Measurements from ENCODE around the gene PPP1R27. TPM values are rescaled to one million over a fixed set of nuclear protein-coding genes. Genes with fewer than 3 reads are reported as not detected.

Gene PPP1R27
- total and polyA plus RNA-seq, 7 experiments from 2014 or later = 0.13 TPM; not detected in 6

GRCh38 chr17:81846743-81847689 is 12.2 kb upstream of the PPP1R27 start:
- Histone ChIP-seq H3K36me3 (ENCODE audit: control insufficient read depth in 2 of 3, insufficient read depth in 3 of 3, low read length in 3 of 3) (peaks cover 5 to 64% (median 13%) of the 10 kb centered on the region in 3 experiments), H3K27me3 (ENCODE audit: control insufficient read depth in 2 of 2, insufficient read depth in 2 of 2, low read length in 2 of 2) (no peaks in the 10 kb centered on the region), H3K4me3 (ENCODE audit: low read length) (no peak overlapping the region), H3K9me3 (ENCODE audit: control insufficient read depth in 2 of 3, low read length in 3 of 3) (no peaks in the 10 kb centered on the region), H3K27ac (ENCODE audit: low read depth, low read length) (no peak overlapping the region), H3K4me1 (ENCODE audit: control insufficient read depth in 2 of 2, insufficient read depth in 2 of 2, low read length in 2 of 2) (no peaks in the 10 kb centered on the region)
- ChIA-PET POLR2A (no interaction called here), CTCF (no interaction called here)
- H3K4me3 Mint-ChIP-seq = no peak overlapping the region
- DNase-seq (no peak), ATAC-seq (no peak)
- H3K27me3 Mint-ChIP-seq = no peaks in the 10 kb centered on the region
- peaks cover 0 to 6% (median 0%) of the 10 kb centered on the region in 7 donors for H3K4me1 Mint-ChIP-seq
- peaks cover 0 to 27% (median 4%) of the 10 kb centered on the region in 5 donors for H3K36me3 Mint-ChIP-seq
- no peaks in the 10 kb centered on the region for H3K9me3 Mint-ChIP-seq
- intact Hi-C loops (cut with micrococcal nuclease) = no loop called here
- no peak overlapping the region for H3K27ac Mint-ChIP-seq

DNA sequence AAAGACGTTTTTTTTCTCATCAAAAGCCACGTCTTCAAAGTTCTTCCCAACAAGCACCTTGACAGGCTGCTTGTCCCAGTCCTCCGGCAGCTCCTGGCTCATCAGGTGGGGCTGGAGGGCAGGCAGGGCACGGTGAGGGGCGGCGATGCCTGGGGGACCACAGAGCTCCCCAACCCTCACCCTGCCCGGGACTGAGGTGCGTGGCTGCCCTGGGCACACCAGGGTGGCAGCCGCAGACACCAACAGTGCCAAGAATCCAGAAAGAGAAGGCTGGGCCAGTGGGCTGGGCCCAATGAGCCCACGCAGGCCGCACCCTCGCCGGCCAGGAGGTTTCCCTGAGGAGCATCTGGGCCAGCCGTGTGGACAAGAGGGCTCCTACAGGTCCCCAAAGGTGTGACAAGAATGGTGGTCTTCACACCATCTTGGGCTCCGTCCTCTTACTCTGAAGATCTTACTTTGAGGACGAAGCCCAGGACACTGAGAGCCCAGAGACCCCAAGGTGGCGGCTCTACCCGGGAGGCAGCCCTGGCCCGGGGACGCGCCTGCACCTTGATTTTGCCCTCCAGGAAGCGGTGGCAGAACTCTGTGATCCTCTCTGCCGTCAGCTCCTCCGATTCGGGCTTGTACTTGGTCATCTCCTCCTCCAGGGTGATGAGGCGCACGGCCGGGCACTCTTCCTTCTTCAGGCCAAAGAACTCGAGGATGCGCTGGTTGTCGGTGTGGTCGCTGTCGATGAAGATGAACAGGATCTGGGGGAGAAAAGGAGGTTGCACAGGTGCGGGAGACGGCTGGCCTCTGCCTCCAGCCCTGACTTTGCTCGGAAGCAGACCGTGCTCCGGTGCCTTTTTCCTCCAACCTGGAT is 11.3 kb upstream of the PPP1R27 start:
- no peaks in the 10 kb centered on the region for H3K4me1 ChIP-seq (ENCODE audit: control insufficient read depth in 2 of 2, insufficient read depth in 2 of 2, low read length in 2 of 2)
- intact Hi-C loops (cut with micrococcal nuclease) = no loop called here
- H3K9me3 ChIP-seq (ENCODE audit: control insufficient read depth in 2 of 3, low read length in 3 of 3) = no peaks in the 10 kb centered on the region
- H3K27me3 ChIP-seq (ENCODE audit: control insufficient read depth in 2 of 2, insufficient read depth in 2 of 2, low read length in 2 of 2) = no peaks in the 10 kb centered on the region
- Mint-ChIP-seq H3K27me3 (no peaks in the 10 kb centered on the region), H3K4me3 (no peak overlapping the region), H3K9me3 (no peaks in the 10 kb centered on the region), H3K27ac (no peak overlapping the region), H3K36me3 (peaks cover 0 to 21% (median 0%) of the 10 kb centered on the region in 5 donors), H3K4me1 (no peaks in the 10 kb centered on the region)
- CTCF ChIA-PET = no interaction called here
- no peak overlapping the region for H3K4me3 ChIP-seq (ENCODE audit: low read length)
- no peak overlapping the region for H3K27ac ChIP-seq (ENCODE audit: low read depth, low read length)
- H3K36me3 ChIP-seq (ENCODE audit: control insufficient read depth in 2 of 3, insufficient read depth in 3 of 3, low read length in 3 of 3) = peaks cover 5 to 55% (median 9%) of the 10 kb centered on the region in 3 experiments
- ATAC-seq (no peak), DNase-seq (no peak)
- POLR2A ChIA-PET = no interaction called here

DNA sequence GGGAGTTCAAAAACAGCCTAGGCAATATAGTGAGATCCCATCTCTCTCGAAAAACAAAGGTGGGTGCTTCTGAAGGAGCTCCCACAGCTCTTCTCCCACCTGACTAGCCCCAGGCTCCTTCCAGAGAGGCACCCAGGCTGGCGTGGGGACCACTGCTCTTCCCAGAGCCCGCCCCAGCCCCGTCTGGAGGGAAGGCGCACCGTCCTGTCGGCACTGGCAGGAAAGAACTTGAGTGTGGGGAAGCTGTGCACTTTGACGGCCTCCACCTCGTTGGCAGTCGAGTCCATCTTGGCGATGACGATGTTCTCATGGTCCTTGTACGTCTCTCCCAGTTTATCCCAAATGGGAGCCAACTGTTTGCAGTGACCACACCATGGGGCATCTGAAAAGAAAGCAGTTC is 10.5 kb upstream of the PPP1R27 start:
- H3K27ac ChIP-seq (ENCODE audit: low read depth, low read length) = no peak overlapping the region
- ChIA-PET POLR2A (no interaction called here), CTCF (no interaction called here)
- H3K27me3 ChIP-seq (ENCODE audit: control insufficient read depth in 2 of 2, insufficient read depth in 2 of 2, low read length in 2 of 2) = no peaks in the 10 kb centered on the region
- intact Hi-C loops (cut with micrococcal nuclease) = no loop called here
- H3K9me3 ChIP-seq (ENCODE audit: control insufficient read depth in 2 of 3, low read length in 3 of 3) = no peaks in the 10 kb centered on the region
- Mint-ChIP-seq H3K4me3 (no peak overlapping the region), H3K4me1 (no peaks in the 10 kb centered on the region), H3K27ac (no peak overlapping the region), H3K36me3 (peaks cover 0 to 21% (median 0%) of the 10 kb centered on the region in 5 donors), H3K27me3 (no peaks in the 10 kb centered on the region), H3K9me3 (no peaks in the 10 kb centered on the region)
- H3K4me1 ChIP-seq (ENCODE audit: control insufficient read depth in 2 of 2, insufficient read depth in 2 of 2, low read length in 2 of 2) = no peaks in the 10 kb centered on the region
- no peak overlapping the region for H3K4me3 ChIP-seq (ENCODE audit: low read length)
- peaks cover 5 to 54% (median 9%) of the 10 kb centered on the region in 3 experiments for H3K36me3 ChIP-seq (ENCODE audit: control insufficient read depth in 2 of 3, insufficient read depth in 3 of 3, low read length in 3 of 3)
- no peak for ATAC-seq
- DNase-seq = no peak

GRCh38 chr17:81844887-81845286 is 10.0 kb upstream of the PPP1R27 start:
- H3K36me3 ChIP-seq (ENCODE audit: control insufficient read depth in 2 of 3, insufficient read depth in 3 of 3, low read length in 3 of 3) = peaks cover 5 to 54% (median 9%) of the 10 kb centered on the region in 3 experiments
- Mint-ChIP-seq H3K4me3 (no peak overlapping the region), H3K27me3 (no peaks in the 10 kb centered on the region), H3K9me3 (no peaks in the 10 kb centered on the region), H3K4me1 (no peaks in the 10 kb centered on the region), H3K36me3 (peaks cover 0 to 21% (median 0%) of the 10 kb centered on the region in 5 donors), H3K27ac (peak overlapping the region in 1 of 9 donors; percentile 6)
- intact Hi-C loops (cut with micrococcal nuclease) = no loop called here
- ChIA-PET POLR2A (no interaction called here), CTCF (no interaction called here)
- no peaks in the 10 kb centered on the region for H3K27me3 ChIP-seq (ENCODE audit: control insufficient read depth in 2 of 2, insufficient read depth in 2 of 2, low read length in 2 of 2)
- H3K27ac ChIP-seq (ENCODE audit: low read depth, low read length) = no peak overlapping the region
- no peak overlapping the region for H3K4me3 ChIP-seq (ENCODE audit: low read length)
- no peaks in the 10 kb centered on the region for H3K4me1 ChIP-seq (ENCODE audit: control insufficient read depth in 2 of 2, insufficient read depth in 2 of 2, low read length in 2 of 2)
- DNase-seq (no peak), ATAC-seq (no peak)
- H3K9me3 ChIP-seq (ENCODE audit: control insufficient read depth in 2 of 3, low read length in 3 of 3) = no peaks in the 10 kb centered on the region

GRCh38 chr17:81844327-81844851 is 9.5 kb upstream of the PPP1R27 start:
- DNase-seq (no peak), ATAC-seq (no peak)
- Histone ChIP-seq H3K36me3 (ENCODE audit: control insufficient read depth in 2 of 3, insufficient read depth in 3 of 3, low read length in 3 of 3) (peaks cover 5 to 54% (median 9%) of the 10 kb centered on the region in 3 experiments), H3K9me3 (ENCODE audit: control insufficient read depth in 2 of 3, low read length in 3 of 3) (no peaks in the 10 kb centered on the region), H3K27ac (ENCODE audit: low read depth, low read length) (no peak overlapping the region), H3K4me1 (ENCODE audit: control insufficient read depth in 2 of 2, insufficient read depth in 2 of 2, low read length in 2 of 2) (no peaks in the 10 kb centered on the region), H3K4me3 (ENCODE audit: low read length) (no peak overlapping the region), H3K27me3 (ENCODE audit: control insufficient read depth in 2 of 2, insufficient read depth in 2 of 2, low read length in 2 of 2) (no peaks in the 10 kb centered on the region)
- H3K4me3 Mint-ChIP-seq = no peak overlapping the region
- ChIA-PET POLR2A (interaction anchor here (1.8 kb wide), 1 partner anchor 11 kb away, joined by 8 read pairs; the partner anchor contains the start of gene MCRIP1), CTCF (no interaction called here)
- no peaks in the 10 kb centered on the region for H3K4me1 Mint-ChIP-seq
- intact Hi-C loops (cut with micrococcal nuclease) = no loop called here
- no peaks in the 10 kb centered on the region for H3K27me3 Mint-ChIP-seq
- H3K36me3 Mint-ChIP-seq = peaks cover 0 to 21% (median 0%) of the 10 kb centered on the region in 5 donors
- H3K27ac Mint-ChIP-seq = peak overlapping the region in 1 of 9 donors; percentile 28
- no peaks in the 10 kb centered on the region for H3K9me3 Mint-ChIP-seq

GRCh38 chr17:81843713-81844326 is 9.0 kb upstream of the PPP1R27 start:
- CTCF ChIA-PET = no interaction called here
- Mint-ChIP-seq H3K4me1 (no peaks in the 10 kb centered on the region), H3K27ac (no peak overlapping the region), H3K36me3 (peaks cover 0 to 21% (median 0%) of the 10 kb centered on the region in 5 donors), H3K9me3 (no peaks in the 10 kb centered on the region), H3K27me3 (no peaks in the 10 kb centered on the region), H3K4me3 (no peak overlapping the region)
- no peaks in the 10 kb centered on the region for H3K9me3 ChIP-seq (ENCODE audit: control insufficient read depth in 2 of 3, low read length in 3 of 3)
- no peaks in the 10 kb centered on the region for H3K4me1 ChIP-seq (ENCODE audit: control insufficient read depth in 2 of 2, insufficient read depth in 2 of 2, low read length in 2 of 2)
- POLR2A ChIA-PET = interaction anchor here (1.8 kb wide), 1 partner anchor 10 kb away, joined by 8 read pairs; the partner anchor contains the start of gene MCRIP1
- intact Hi-C loops (cut with micrococcal nuclease) = no loop called here
- no peak overlapping the region for H3K27ac ChIP-seq (ENCODE audit: low read depth, low read length)
- H3K4me3 ChIP-seq (ENCODE audit: low read length) = no peak overlapping the region
- peaks cover 5 to 54% (median 9%) of the 10 kb centered on the region in 3 experiments for H3K36me3 ChIP-seq (ENCODE audit: control insufficient read depth in 2 of 3, insufficient read depth in 3 of 3, low read length in 3 of 3)
- H3K27me3 ChIP-seq (ENCODE audit: control insufficient read depth in 2 of 2, insufficient read depth in 2 of 2, low read length in 2 of 2) = no peaks in the 10 kb centered on the region
- ATAC-seq (no peak), DNase-seq (no peak)

All from naive thymus-derived CD4-positive, alpha-beta T cell (primary cell).